GM19397 (cell line): ENCODE data around the gene THBS1.

Experiments used
- ATAC-seq: cut with Tn5 transposase; IDR thresholded peaks from one replicate; pipeline ENCODE4 v1.9.1; 2021; ENCODE audit warnings: mild to moderate bottlenecking, moderate library complexity; ENCODE audit not compliant: unreplicated experiment

The THBS1 gene

GRCh38 chr15:39587731-39588530 is 7.1 kb downstream of the THBS1 start:
- no peak for ATAC-seq

- no peak for ATAC-seq
Observed at GRCh38 chr15:39588531-39589192, 7.8 kb downstream of the THBS1 start.

- no peak for ATAC-seq
Observed at GRCh38 chr15:39589193-39589814, 8.4 kb downstream of the THBS1 start.

GRCh38 chr15:39589815-39590644 is 9.2 kb downstream of the THBS1 start:
- no peak for ATAC-seq

- no peak for ATAC-seq
Observed at GRCh38 chr15:39591141-39591895, 10.4 kb downstream of the THBS1 start.

GRCh38 chr15:39591896-39592315 is 11.0 kb downstream of the THBS1 start:
- no peak for ATAC-seq

DNA sequence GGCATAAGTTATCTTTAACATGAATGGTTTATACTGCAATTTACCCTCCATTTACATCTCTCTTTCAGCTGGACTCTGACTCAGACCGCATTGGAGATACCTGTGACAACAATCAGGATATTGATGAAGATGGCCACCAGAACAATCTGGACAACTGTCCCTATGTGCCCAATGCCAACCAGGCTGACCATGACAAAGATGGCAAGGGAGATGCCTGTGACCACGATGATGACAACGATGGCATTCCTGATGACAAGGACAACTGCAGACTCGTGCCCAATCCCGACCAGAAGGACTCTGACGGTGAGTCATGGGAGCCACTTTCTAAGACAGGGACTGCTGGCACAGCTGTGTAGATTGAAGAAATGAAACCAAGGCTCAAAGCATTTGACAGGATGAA is 11.6 kb downstream of the THBS1 start:
- ATAC-seq = no peak

GRCh38 chr15:39593071-39593655 is 12.3 kb downstream of the THBS1 start:
- no peak for ATAC-seq

- ATAC-seq = no peak
Observed at GRCh38 chr15:39593656-39594445, 13.0 kb downstream of the THBS1 start.

GRCh38 chr15:39594446-39595337 is 13.8 kb downstream of the THBS1 start:
- ATAC-seq = no peak

DNA sequence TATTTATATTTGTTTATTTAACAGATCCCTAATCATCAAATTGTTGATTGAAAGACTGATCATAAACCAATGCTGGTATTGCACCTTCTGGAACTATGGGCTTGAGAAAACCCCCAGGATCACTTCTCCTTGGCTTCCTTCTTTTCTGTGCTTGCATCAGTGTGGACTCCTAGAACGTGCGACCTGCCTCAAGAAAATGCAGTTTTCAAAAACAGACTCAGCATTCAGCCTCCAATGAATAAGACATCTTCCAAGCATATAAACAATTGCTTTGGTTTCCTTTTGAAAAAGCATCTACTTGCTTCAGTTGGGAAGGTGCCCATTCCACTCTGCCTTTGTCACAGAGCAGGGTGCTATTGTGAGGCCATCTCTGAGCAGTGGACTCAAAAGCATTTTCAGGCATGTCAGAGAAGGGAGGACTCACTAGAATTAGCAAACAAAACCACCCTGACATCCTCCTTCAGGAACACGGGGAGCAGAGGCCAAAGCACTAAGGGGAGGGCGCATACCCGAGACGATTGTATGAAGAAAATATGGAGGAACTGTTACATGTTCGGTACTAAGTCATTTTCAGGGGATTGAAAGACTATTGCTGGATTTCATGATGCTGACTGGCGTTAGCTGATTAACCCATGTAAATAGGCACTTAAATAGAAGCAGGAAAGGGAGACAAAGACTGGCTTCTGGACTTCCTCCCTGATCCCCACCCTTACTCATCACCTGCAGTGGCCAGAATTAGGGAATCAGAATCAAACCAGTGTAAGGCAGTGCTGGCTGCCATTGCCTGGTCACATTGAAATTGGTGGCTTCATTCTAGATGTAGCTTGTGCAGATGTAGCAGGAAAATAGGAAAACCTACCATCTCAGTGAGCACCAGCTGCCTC is 14.7 kb downstream of the THBS1 start:
- ATAC-seq = no peak

DNA sequence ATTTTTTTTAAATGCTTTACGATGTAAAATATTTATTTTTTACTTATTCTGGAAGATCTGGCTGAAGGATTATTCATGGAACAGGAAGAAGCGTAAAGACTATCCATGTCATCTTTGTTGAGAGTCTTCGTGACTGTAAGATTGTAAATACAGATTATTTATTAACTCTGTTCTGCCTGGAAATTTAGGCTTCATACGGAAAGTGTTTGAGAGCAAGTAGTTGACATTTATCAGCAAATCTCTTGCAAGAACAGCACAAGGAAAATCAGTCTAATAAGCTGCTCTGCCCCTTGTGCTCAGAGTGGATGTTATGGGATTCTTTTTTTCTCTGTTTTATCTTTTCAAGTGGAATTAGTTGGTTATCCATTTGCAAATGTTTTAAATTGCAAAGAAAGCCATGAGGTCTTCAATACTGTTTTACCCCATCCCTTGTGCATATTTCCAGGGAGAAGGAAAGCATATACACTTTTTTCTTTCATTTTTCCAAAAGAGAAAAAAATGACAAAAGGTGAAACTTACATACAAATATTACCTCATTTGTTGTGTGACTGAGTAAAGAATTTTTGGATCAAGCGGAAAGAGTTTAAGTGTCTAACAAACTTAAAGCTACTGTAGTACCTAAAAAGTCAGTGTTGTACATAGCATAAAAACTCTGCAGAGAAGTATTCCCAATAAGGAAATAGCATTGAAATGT is 15.6 kb downstream of the THBS1 start:
- ATAC-seq = no peak

- ATAC-seq = no peak
Observed at GRCh38 chr15:39597336-39597735, 16.5 kb downstream of the THBS1 start.

GRCh38 chr15:39597751-39598185 is 16.9 kb downstream of the THBS1 start:
- no peak for ATAC-seq

DNA sequence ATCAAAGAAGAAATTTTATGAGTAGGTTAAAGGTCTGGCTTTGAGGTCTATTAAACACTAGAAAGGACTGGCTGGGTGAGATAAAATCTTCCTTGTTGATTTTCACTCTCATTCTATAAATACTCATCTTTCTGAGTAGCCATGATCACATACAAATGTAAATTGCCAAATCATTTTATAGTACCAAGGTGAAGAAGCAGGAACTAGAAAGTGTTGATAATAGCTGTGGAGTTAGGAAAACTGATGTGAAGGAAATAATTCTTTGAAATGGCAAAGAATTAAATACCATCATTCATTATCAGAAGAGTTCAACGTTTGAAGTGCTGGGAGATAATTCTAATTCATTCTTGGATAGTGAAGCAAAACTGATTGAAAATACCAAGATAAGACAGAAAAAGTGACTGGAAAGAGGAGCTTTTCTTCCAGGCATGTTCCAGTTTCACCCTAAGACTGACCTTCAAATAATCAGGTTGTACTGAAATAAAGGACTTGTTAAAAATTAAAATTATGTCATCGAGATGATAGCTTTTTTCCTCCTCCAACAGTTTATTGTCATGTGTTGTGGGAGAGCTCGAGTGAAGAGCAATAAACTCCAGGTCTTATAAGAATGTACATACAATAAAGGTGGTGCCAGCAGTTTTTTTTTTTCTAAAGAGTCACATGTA is 17.4 kb downstream of the THBS1 start:
- ATAC-seq = no peak
